ENCODE data around the gene PTCH2.
"Not testable (repeated sequence)": the region's sequence is repeated elsewhere in the genome, so short reads cannot be mapped to it uniquely, and the experiment has no call there.

PTCH2 gene

DNA sequence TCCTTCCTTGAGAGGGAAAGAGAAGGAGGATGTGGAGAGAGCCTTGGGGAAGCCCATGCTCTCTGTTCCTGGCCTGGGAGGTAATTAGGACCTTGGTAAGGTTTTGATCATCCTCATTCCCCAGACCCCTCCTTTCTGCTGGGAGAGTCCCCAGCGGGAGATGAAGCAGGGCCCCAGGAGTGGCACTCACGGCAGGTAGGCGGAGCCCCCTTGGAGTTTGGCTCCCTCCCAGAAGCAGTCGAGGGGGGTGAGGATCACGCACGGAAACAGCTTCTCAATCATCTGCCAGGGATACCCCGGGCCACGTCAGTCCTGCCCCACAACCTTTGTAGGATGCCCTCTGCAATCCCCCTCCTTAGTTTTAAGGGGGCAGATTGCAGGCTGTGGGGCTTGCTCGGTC is 11.5 kb downstream of the PTCH2 start:
- no peak for DNase-seq (ENCODE audit: insufficient read length, low spot score)
- TF ChIP-seq POLR2A (IDR thresholded peaks at IDR 0.05; ENCODE audit: low read depth, low read length) = no peak
- FAIRE-seq = no peak

DNA sequence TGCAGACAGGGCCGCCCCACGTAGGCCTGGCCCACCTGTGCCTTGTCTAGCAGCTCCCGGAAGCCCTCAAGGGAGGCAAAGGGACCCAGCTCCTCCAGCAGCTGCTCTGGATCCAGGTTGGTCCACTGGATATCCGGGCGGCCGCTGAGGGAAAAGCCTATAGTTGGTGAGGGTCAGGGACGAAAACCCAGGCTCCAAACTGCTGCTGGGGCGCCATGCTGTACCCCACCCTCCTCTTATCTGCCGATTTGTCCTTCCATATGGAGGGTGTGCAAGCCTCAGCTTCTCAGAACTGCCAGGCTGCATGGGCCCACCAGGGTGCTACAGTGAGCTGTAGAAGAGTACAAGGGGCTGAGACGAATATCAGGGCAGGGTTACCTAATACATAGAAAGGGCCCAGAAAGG is 12.2 kb downstream of the PTCH2 start:
- FAIRE-seq (no peak), DNase-seq (ENCODE audit: insufficient read length, low spot score) (no peak)
- TF ChIP-seq POLR2A (IDR thresholded peaks at IDR 0.05; ENCODE audit: low read depth, low read length) = no peak

DNA sequence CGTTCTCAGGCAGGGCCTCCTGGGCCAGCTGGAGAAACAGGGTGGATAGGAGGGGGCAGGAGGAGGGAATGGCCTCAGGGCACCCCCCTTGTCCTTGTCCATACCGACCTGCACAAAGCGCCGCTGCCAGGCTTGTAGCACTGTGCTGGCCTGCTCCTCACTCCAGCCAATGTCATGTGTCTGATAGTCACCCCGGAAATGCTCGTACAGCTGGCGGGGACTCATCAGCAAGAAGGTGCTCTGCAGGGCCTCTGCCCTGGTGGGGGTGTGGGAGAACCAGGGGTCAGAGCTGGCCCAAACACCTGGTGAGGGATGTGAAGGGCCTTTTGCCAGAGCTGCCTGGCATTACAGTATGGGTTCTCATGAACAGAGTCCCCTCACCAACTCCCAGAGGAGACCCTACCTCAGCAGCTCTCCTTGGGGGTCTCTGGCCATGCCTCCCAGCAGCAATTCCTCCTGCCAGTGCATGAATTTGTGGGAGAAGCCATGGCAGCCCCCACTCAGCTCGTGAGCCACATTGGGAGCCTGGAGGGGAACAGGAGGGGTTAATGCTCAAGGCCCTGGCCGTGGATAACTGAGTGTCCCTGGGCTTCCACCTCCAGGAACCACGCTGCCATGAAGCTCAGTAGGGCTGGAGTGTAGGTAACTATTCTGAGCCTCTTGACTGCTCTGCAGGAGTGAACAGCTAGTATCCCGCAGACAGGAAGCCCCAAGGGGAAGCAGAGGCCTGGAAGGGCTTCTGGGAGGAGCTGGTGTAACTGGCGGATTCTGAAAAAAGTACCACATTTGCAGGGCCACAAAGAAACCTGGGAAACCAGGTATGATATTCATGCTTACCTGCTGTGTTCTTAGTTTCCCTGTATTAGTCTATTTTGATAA is 13.3 kb downstream of the PTCH2 start:
- FAIRE-seq = no peak
- no peak for DNase-seq (ENCODE audit: insufficient read length, low spot score)
- TF ChIP-seq POLR2A (IDR thresholded peaks at IDR 0.05; ENCODE audit: low read depth, low read length) = no peak

DNA sequence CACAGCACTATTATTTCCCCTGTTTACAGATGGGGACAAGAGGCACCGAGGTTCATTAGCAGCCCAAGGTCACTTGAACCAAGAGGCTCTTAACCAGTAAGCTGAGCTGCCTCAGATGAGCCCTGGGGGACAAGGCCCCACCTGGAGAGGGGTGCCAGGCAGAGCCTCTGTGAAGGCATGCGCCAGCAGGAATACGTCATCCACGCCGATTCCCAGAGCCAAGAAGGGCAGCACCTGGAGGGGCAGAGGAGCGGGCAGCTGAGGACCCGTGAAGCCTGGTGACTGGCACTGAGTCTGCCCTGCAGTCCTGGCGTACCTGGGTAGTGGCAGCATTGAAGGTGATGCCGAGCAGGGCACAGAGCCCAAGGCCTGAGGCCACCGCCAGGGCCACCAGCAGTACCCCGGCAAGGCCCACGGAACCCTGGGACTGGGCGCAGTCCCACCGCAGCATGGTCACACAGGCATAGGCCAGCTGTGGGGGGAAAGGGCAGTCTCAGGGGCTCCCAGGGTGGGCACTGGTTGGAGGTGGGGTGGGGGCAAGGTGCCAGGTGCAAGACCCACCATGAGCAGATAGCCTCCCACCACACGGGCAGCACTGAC is 14.1 kb downstream of the PTCH2 start:
- FAIRE-seq = no peak
- TF ChIP-seq POLR2A (IDR thresholded peaks at IDR 0.05; ENCODE audit: low read depth, low read length) = no peak

GRCh38 chr1:44828003-44828651 is 14.9 kb downstream of the PTCH2 start:
- TF ChIP-seq POLR2A (IDR thresholded peaks at IDR 0.05; ENCODE audit: low read depth, low read length) = no peak
- FAIRE-seq (no peak), DNase-seq (ENCODE audit: insufficient read length, low spot score) (no peak)

More for the DNA sequence above, 14.1 kb downstream of the PTCH2 start:
- DNase-seq (ENCODE audit: insufficient read length, low spot score) = no peak

- TF ChIP-seq POLR2A (IDR thresholded peaks at IDR 0.05; ENCODE audit: low read depth, low read length) = no peak
- DNase-seq (ENCODE audit: insufficient read length, low spot score) = no peak
- no peak for FAIRE-seq
Measured at GRCh38 chr1:44827197-44828002, 15.7 kb downstream of the PTCH2 start.

DNA sequence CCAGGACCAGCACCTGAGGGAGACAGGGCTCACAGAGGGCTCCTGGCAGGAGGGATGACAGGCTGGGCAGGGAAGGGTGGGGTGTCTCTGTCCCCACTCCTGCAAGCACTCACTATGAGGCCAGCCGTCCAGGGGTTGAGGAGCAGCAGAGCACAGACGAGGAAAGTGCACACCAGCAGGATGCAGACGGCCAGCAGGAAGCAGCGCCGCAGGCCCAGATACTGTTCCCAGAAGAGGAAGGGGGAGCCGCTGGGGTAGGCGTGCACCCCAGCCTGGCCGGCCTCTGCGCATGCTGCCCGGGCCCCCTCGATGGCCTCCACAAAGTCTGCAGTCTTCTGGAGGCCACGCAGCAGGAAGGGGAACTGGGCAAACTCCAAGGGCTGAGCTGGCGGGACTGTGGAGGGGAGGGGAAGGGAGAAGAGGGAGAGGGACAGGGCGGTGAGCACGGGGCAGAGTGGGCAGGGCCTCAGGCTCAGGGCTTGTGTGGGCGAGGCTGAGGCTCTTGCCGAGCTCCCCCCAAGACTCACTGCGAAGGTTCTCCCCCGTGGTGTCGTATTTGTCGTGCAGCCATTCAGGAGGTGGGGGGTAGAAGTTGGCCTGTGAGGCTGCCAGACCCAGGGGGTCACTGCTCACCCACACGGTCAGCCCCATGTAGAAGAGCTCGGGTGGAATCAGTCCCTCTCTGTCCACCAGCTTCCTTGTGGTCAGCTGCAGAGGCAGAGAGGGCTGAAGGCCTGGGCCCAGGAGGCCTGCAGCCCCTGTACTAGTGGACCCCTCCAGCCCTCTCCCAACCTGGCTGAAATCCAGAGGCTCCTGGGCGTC is 16.5 kb downstream of the PTCH2 start:
- FAIRE-seq = no peak
- TF ChIP-seq POLR2A (IDR thresholded peaks at IDR 0.05; ENCODE audit: low read depth, low read length) = no peak
- no peak for DNase-seq (ENCODE audit: insufficient read length, low spot score)

- FAIRE-seq; DNase-seq (ENCODE audit: insufficient read length, low spot score): not testable (repeated sequence)
Measured at GRCh38 chr1:44824392-44824791, 18.7 kb downstream of the PTCH2 start.

DNA sequence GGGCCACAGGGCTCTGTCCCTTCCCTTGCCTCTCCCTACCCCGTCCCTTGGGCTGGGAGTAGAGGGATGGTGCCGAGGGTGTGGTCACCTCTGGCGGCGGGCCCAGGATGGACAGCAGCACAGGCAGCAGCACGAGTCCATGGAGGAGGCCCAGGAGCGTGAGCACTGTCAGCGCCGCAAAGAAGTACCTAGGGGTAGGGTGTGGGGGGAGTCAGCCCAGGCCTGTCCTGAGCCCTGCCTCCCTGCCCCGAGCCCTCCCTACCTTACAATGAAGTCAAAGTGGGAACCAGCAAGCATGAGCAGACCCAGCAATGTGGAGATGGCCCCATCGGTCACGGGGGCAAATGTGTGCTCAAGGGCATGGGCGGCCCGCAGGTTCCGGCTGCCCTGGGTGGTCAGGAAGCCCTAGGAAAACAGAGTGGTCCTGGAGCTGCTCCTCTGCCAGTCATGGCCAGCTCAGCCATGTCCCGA is 20.0 kb downstream of the PTCH2 start:
- DNase-seq (ENCODE audit: insufficient read length, low spot score) = no peak
- no peak for FAIRE-seq
- no peak for TF ChIP-seq POLR2A (IDR thresholded peaks at IDR 0.05; ENCODE audit: low read depth, low read length)

DNA sequence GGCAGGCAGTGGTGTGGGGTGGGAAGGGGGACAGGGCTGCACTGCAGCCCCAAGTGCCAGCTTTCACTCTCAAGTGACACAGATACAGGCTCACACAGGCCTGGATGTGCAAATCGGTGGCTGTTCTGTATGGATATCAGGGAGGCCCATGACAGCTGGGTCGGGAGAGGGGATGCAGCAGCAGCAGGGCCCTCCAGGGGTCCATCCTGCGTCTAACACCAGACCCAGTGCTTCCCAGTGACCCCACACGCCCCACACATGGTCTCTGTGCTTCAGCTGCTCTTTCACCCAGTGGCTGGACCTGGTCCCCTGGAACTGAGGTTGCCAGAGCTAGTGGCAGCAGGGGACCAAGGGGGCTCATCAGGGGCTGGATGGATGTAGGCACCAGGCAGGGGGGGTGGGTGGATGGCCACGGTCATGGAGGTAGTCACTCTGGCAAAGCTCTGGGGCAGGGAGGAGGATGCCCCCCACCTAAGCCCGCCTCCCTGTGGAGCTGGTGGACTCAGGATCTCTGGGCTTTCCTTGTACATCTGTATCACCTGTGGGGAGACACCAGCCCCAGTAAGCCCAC is 20.8 kb downstream of the PTCH2 start:
- FAIRE-seq (no peak), DNase-seq (ENCODE audit: insufficient read length, low spot score) (no peak)
- no peak for TF ChIP-seq POLR2A (IDR thresholded peaks at IDR 0.05; ENCODE audit: low read depth, low read length)

- TF ChIP-seq POLR2A (IDR thresholded peaks at IDR 0.05; ENCODE audit: low read depth, low read length) = no peak
- DNase-seq (ENCODE audit: insufficient read length, low spot score) (no peak), FAIRE-seq (no peak)
Measured at GRCh38 chr1:44821240-44821715, 21.8 kb downstream of the PTCH2 start.

Measured in H54 (cell line).